ENCODE results near the gene OSBPL9. TPM values are rescaled to one million over a fixed set of nuclear protein-coding genes. Genes with fewer than 3 reads are reported as not detected.

The OSBPL9 gene
- total and polyA plus RNA-seq, 9 of the 15 experiments (the other 6 are each of a cell fraction or from before 2014, with no cell fraction given) = 43.9 to 217 (median 170) TPM

DNA sequence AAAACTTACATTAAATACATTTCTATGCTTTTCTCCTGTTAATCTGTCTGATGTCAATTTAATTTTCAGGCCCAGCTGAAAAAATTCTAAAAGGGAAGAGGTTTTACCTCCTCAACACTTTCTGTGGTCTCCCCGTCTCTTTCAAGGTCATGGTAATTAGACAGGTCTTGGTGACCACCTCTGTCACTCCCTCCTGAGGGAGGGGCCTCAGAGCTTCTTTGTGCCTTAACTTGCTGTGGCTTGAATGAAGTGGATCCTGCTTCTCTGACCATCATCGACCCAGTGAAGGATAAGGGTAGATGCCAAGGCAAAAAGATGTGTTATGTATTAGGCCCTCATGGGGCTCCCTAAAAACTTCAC lies 40.8 kb upstream of the OSBPL9 start:
- H3K4me2 ChIP-seq (ENCODE audit: insufficient read depth, low read length) = no peak overlapping the region
- no peaks in the 10 kb centered on the region for H3K9me1 ChIP-seq (ENCODE audit: control insufficient read depth, insufficient read depth, low read length)
- POLR2A ChIA-PET = interaction anchor here (1.2 to 3.2 kb wide), 3 partner anchors 8 to 12 kb away, joined by 7 to 15 read pairs (median 11); no protein-coding TSS in a partner anchor

More for the DNA sequence above, 40.8 kb upstream of the OSBPL9 start:
- CTCF ChIA-PET (ENCODE audit: low intra/inter-chr PET ratio) = no interaction called here
- intact Hi-C loops (cut with micrococcal nuclease) = no loop called here
- peaks cover 0 to 14% of the 10 kb centered on the region in 2 experiments; a peak in 2 of 5 replicates for H3K4me1 ChIP-seq (replicated peaks in 1 of 2; ENCODE audit: control insufficient read depth in 2 of 2, insufficient read depth in 2 of 2, low read length in 2 of 2)
- WGBS (ENCODE audit: insufficient coverage, low coverage, missing lambda C conversion rate) = 22% methylated on average over 2 of the region's 2 CpGs
- no TSS peak for BruUV-seq (replicated peaks)
- H3K9ac ChIP-seq (ENCODE audit: insufficient read depth in 1 of 2, low read depth in 2 of 2, low read length in 2 of 2) = no peak overlapping the region
- H3K27ac ChIP-seq (ENCODE audit: extremely low read depth, low read depth, low read length) = peak overlapping the region; percentile 11; the same call in 1 of the 3 replicates
- ATAC-seq (peak; percentile 50), DNase-seq (ENCODE audit: extremely low read depth in 1 of 4, low spot score in 3 of 4) (no peak), FAIRE-seq (peak; percentile 42)
- no peaks in the 10 kb centered on the region for H3K27me3 ChIP-seq (ENCODE audit: control insufficient read depth in 2 of 2, insufficient read depth in 2 of 2, low read length in 2 of 2)
- in situ Hi-C loops (cut with MboI) = no loop called here
- H3K79me2 ChIP-seq (ENCODE audit: control insufficient read depth, insufficient read depth, low read length) = no peaks in the 10 kb centered on the region
- peak overlapping the region; percentile 72; the same call in 1 of the 2 replicates for H2AFZ ChIP-seq (ENCODE audit: low read depth, low read length)
- no peak overlapping the region for H3K4me3 ChIP-seq
- TF ChIP-seq TFAM (CRISPR knock-in tag; conservative IDR thresholded peaks at IDR 0.05) (no peak), ZNF121 (CRISPR knock-in tag; conservative IDR thresholded peaks at IDR 0.05) (no peak), SRSF1 (IDR thresholded peaks at IDR 0.05; ENCODE audit: low read depth, low read length) (no peak), ZNF224 (CRISPR knock-in tag; IDR thresholded peaks at IDR 0.05) (no peak), COPS2 (conservative IDR thresholded peaks at IDR 0.05) (no peak), DPF2 (IDR thresholded peaks at IDR 0.05) (no peak), CSDE1 (IDR thresholded peaks at IDR 0.05) (no peak), ZKSCAN3 (CRISPR knock-in tag; IDR thresholded peaks at IDR 0.05) (no peak), ZFX (CRISPR knock-in tag; IDR thresholded peaks at IDR 0.05) (no peak), KLF1 (tag; IDR thresholded peaks at IDR 0.05) (no peak), ZNF384 (IDR thresholded peaks at IDR 0.05; ENCODE audit: low read depth, low read length) (no peak), NR1H2 (CRISPR knock-in tag; IDR thresholded peaks at IDR 0.05) (no peak)
- TF ChIP-seq, protein P1, sequence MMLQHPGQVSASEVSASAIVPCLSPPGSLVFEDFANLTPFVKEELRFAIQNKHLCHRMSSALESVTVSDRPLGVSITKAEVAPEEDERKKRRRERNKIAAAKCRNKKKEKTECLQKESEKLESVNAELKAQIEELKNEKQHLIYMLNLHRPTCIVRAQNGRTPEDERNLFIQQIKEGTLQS (IDR thresholded peaks at IDR 0.05) = no peak
- TF ChIP-seq, protein P1 (CRISPR knock-in tag; conservative IDR thresholded peaks at IDR 0.05) = no peak
- TF ChIP-seq, protein P2, sequence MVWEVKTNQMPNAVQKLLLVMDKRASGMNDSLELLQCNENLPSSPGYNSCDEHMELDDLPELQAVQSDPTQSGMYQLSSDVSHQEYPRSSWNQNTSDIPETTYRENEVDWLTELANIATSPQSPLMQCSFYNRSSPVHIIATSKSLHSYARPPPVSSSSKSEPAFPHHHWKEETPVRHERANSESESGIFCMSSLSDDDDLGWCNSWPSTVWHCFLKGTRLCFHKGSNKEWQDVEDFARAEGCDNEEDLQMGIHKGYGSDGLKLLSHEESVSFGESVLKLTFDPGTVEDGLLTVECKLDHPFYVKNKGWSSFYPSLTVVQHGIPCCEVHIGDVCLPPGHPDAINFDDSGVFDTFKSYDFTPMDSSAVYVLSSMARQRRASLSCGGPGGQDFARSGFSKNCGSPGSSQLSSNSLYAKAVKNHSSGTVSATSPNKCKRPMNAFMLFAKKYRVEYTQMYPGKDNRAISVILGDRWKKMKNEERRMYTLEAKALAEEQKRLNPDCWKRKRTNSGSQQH (CRISPR knock-in tag; IDR thresholded peaks at IDR 0.05) = no peak
- H3K9me3 ChIP-seq (replicated peaks; ENCODE audit: control insufficient read depth, insufficient read depth, low read depth, low read length) = no peaks in the 10 kb centered on the region
- H3K36me3 ChIP-seq (ENCODE audit: control insufficient read depth, insufficient read depth, low read length) = no peaks in the 10 kb centered on the region
- no peaks in the 10 kb centered on the region for H4K20me1 ChIP-seq (replicated peaks; ENCODE audit: control insufficient read depth, insufficient read depth, low read length)
